Peyer's patch (tissue), 4 donors: ENCODE results near the gene FGGY.

Experiments used
- CTCF ChIP-seq, 6 experiments: fragments of 450-650 bp in 4 of 6; fragments of 200-600 bp in 2 of 6; sonication (generic) in 1 of 6; IDR thresholded peaks; one replicate each; pipeline ENCODE4 v1.5.1; 2017 to 2019; ENCODE audit warnings: antibody characterized with exemption in 6 of 6, mild to moderate bottlenecking in 3 of 6, moderate library complexity in 1 of 6
- POLR2A ChIP-seq, 2 donors: fragments of 450-650 bp; IDR thresholded peaks; one replicate each; pipeline ENCODE4 v1.5.1; 2017; ENCODE audit warnings: antibody characterized with exemption in 2 of 2, mild to moderate bottlenecking in 2 of 2, moderate library complexity in 2 of 2

GRCh38 chr1:59635097-59635496 is 338.2 kb downstream of the FGGY start:
- no peak for TF ChIP-seq CTCF (IDR thresholded peaks at IDR 0.05)
- no peak for TF ChIP-seq POLR2A (IDR thresholded peaks at IDR 0.05)
